HG02870 (cell line): Measurements from ENCODE around the gene GDA.
A peak's percentile ranks its signal among the peaks of the same experiment; 100 is the strongest.
"Not testable (repeated sequence)": the region's sequence is repeated elsewhere in the genome, so short reads cannot be mapped to it uniquely, and the experiment has no call there.

Experiments
- ATAC-seq: cut with Tn5 transposase; IDR thresholded peaks from one replicate; pipeline ENCODE4 v1.9.1; 2021; ENCODE audit warnings: mild to moderate bottlenecking, moderate library complexity; ENCODE audit not compliant: unreplicated experiment

The GDA gene

DNA sequence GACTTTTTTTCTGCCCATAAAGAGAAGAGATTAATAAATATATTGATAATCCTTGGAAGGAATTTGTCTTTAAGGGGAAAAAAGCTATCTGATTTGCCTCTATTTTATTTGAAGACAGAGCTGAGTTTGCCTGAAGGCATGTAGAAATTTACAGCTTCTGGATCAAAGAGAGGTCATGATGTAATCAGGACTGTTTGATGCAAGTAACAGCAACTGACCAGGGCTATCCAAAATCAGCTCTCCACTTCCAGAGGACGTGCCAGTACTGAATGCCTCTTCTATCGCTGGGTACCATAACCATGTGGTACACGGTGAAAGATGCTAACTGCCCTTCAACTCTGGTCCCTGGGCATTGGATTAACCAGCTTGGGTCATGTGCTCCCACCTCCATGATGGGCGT lies 125.2 kb downstream of the GDA start:
- ATAC-seq: no peak

DNA sequence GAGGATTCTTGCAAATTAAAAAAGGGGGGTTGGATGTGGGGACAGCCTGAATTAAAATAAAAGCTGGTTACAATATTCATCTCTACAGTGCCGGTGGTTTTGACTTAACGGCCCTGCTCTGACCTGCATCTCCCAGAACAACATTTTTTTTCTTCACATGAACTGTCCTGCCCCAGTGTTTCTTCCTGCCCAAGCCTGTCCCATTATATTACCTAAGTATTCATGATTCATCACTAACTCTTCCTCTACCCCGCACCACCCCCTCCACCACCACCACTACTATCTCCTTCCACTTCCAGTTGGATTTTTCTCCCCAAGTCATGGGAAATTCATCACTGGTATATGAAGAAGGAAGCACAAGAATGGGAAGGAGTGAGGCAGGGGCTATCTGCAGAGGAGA lies 125.7 kb downstream of the GDA start:
- ATAC-seq: no peak

DNA sequence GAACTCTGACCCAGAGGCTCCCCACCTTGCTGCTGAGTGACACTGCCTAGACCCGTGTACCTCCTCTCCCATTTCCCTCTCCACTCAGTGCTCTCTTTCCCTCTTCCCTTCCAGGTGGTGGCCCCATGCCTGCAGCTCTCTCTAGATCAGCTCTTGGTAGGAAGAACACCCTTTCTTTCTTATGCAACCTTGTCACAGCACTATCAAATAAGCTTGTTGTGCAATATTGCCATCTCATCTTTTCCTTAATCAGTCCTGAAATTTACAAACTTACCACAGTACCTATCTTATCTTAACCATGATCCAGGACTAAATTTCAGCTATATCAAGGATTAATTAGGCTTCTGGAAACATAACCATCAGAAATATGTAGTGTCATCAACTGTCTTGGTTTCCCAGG lies 127.2 kb downstream of the GDA start:
- no peak for ATAC-seq

GRCh38 chr9:72278959-72279358 lies 129.7 kb downstream of the GDA start:
- ATAC-seq: peak; percentile 41

DNA sequence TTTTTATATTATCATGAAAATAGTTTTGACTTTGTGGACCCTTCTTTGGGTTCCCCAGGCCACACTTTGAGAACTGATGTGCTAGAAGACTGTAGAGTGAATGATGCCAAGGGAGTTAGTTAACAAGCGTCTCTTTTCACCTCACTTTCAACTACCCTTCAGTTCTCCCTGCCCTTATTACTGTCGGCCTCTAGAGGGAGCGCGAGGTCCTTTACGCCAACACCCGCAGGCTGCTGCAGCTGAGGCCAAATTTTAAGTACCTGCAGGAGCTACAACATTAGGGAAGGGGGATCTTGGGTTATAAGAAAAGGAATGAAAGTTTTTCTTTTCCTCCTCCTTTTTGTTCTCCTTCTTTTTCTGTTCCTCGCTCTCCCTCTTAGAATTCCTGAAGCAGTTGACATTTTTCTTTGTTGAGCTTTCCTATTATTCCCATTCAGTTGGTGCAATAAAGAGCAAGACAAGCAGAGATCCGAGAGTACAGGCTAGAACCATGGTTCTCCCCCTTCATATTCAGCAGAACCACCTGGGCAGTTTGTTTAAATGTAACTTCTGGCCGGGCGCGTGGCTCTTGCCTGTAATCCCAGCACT lies 131.8 kb downstream of the GDA start:
- ATAC-seq: peak; percentile 94

GRCh38 chr9:72289401-72289800 lies 140.2 kb downstream of the GDA start:
- no peak for ATAC-seq

DNA sequence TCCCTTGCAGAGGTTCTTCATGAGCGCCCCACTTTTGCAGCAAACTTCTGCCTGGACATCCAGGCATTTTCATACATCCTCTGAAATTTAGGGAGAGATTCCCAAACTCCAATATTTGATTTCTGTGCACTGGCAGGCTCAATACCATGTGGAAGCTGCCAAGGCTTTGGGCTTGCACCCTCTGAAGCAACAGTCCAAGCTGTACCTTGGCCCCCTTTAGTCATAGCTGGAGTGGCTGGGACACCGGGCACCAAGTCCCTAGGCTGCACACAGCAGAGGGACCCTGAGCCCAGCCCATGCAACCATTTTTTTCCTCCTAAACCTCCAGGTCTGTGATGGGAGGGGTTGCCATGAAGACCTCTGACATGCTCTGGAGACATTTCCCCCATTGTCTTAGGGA lies 141.1 kb downstream of the GDA start:
- no peak for ATAC-seq

DNA sequence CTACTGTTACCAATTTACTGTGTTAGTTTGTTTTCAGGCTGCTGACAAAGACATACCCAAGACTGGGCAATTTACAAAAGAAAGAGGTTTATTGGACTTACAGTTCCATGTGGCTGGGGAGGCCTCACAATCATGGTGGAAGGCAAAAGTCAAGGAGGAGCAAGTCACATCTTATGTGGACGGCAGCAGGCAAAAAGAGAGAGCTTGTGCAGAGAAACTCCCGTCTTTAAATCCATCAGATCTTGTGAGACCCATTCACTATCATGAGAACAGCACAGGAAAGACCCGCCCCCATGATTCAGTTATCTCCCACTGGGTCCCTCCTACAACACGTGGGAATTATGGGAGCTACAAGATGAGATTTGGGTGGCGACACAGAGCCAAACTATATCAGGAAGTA lies 142.3 kb downstream of the GDA start:
- not testable (repeated sequence) for ATAC-seq

GRCh38 chr9:72292256-72292682 lies 143.0 kb downstream of the GDA start:
- no peak for ATAC-seq

- ATAC-seq: no peak
Measured at GRCh38 chr9:72292874-72293607, 143.8 kb downstream of the GDA start.

- ATAC-seq: no peak
Measured at GRCh38 chr9:72294936-72295335, 145.7 kb downstream of the GDA start.

DNA sequence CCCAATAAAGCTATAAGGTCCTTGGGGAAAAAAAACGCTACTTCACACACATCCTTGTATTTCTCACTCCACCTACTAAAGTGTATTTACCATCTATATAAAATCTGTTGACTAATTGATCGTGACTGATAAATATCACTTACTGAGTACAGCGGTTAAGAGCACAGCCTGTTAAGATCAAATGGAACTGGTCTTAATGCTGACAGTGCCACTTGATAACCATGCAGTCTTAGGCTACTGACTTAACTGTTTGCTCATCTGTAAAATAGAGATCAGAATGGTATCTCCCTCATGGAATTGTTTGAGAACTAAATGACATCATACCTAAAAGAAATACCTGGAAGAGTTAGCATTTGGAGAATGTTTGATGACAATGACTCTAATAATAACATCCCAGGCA lies 148.3 kb downstream of the GDA start:
- no peak for ATAC-seq

GRCh38 chr9:72299017-72299603 lies 149.9 kb downstream of the GDA start:
- no peak for ATAC-seq

- ATAC-seq: peak; percentile 41
Measured at GRCh38 chr9:72300873-72301272, 151.6 kb downstream of the GDA start.
